HFFc6 (cell line): ENCODE data around the gene LYZL6. TPM values are rescaled to one million over a fixed set of nuclear protein-coding genes. Genes with fewer than 3 reads are reported as not detected.

ENCODE experiments used
- DNase-seq: peaks from one replicate; pipeline ENCODE4 v3.0.0-alpha.2; 2018
- H3K27ac Mint-ChIP-seq: 2 replicates; pipeline ENCODE4 v1.8.0; 2020; ENCODE audit warnings: mild to moderate bottlenecking, mixed read lengths
- H3K27me3 Mint-ChIP-seq: 2 replicates; pipeline ENCODE4 v1.8.0; 2021; ENCODE audit warnings: mild to moderate bottlenecking, moderate library complexity, mixed read lengths; ENCODE audit not compliant: insufficient read depth
- H3K36me3 Mint-ChIP-seq: 2 replicates; pipeline ENCODE4 v1.8.0; 2021; ENCODE audit warnings: low read depth, mixed read lengths
- H3K4me1 Mint-ChIP-seq: 2 replicates; pipeline ENCODE4 v1.8.0; 2020; ENCODE audit warnings: low read depth, mixed read lengths
- H3K4me3 Mint-ChIP-seq: 2 replicates; pipeline ENCODE4 v1.8.0; 2020; ENCODE audit warnings: mild to moderate bottlenecking, moderate library complexity, mixed read lengths
- H3K9me3 Mint-ChIP-seq: 2 replicates; pipeline ENCODE4 v1.8.0; 2020; ENCODE audit warnings: mild to moderate bottlenecking, mixed read lengths
- long read RNA-seq: library from polyadenylated mRNA; unstranded; transcript quantifications from one replicate; pipeline ENCODE4 v2.0.0, GENCODE V29; 2019
- total RNA-seq, 6 experiments: library from RNA; stranded (reverse); fragmentation: NEBNext Ultra II Directional; extraction: Animal tissue kit (Norgen Biotek cat#: 25700); gene quantifications; 2 replicates in 1 of 6; 3 replicates in 5 of 6; pipeline ENCODE4 v1.2.3, GENCODE V29; 2021
- TF ChIP-seq, protein P1 (sequence below): fragments of 200-600 bp; sonication (generic); IDR thresholded peaks from 2 replicates; pipeline ENCODE4 v1.5.0; 2021; ENCODE audit warnings: antibody characterized with exemption, mild to moderate bottlenecking

The LYZL6 gene
- not detected for total RNA-seq
- long read RNA-seq: 0 reads

DNA sequence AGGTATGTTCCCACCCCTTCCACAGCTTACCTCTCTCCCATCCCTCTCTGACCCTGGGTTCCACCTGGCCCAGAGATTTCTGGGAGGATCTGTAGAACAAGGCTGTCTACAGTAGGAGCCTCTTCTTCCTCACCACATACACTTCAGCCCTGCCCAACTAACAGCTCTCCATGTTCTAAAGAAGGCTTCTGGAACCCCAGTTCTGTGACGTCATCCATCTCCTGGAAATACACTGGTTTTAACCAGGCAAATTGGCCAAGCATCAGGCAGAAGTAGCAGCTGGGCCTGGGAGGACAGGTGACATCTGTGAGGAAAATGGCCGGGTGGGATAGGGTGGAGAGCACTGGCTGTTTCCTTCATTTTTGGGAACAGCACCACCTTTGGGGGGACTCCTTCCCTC is at the start of gene LYZL6:
TSS of gene LYZL6 (minus strand) at position 177 of the 400 bp plus-strand sequence. CDS start 4,357 bp downstream, outside the sequence.
- no peak within 1 kb of the TSS for H3K27ac Mint-ChIP-seq
- H3K27me3 Mint-ChIP-seq: peaks cover 12% of the 10 kb centered on the region
- TF ChIP-seq, protein P1, sequence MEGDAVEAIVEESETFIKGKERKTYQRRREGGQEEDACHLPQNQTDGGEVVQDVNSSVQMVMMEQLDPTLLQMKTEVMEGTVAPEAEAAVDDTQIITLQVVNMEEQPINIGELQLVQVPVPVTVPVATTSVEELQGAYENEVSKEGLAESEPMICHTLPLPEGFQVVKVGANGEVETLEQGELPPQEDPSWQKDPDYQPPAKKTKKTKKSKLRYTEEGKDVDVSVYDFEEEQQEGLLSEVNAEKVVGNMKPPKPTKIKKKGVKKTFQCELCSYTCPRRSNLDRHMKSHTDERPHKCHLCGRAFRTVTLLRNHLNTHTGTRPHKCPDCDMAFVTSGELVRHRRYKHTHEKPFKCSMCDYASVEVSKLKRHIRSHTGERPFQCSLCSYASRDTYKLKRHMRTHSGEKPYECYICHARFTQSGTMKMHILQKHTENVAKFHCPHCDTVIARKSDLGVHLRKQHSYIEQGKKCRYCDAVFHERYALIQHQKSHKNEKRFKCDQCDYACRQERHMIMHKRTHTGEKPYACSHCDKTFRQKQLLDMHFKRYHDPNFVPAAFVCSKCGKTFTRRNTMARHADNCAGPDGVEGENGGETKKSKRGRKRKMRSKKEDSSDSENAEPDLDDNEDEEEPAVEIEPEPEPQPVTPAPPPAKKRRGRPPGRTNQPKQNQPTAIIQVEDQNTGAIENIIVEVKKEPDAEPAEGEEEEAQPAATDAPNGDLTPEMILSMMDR: no peak
- no peaks in the 10 kb centered on the region for H3K9me3 Mint-ChIP-seq
- no peak for DNase-seq
- peaks cover 4% of the 10 kb centered on the region; the same call in 1 of the 2 replicates for H3K4me1 Mint-ChIP-seq
- H3K36me3 Mint-ChIP-seq: no peaks in the 10 kb centered on the region
- no peak within 1 kb of the TSS for H3K4me3 Mint-ChIP-seq

GRCh38 chr17:35991075-35991474 is 47.6 kb upstream of the LYZL6 start:
- TF ChIP-seq, protein P1: no peak
- Mint-ChIP-seq H3K36me3 (no peaks in the 10 kb centered on the region), H3K4me3 (no peak overlapping the region), H3K4me1 (no peaks in the 10 kb centered on the region), H3K9me3 (peaks cover 4% of the 10 kb centered on the region; the same call in 1 of the 2 replicates), H3K27ac (no peak overlapping the region), H3K27me3 (peaks cover 2% of the 10 kb centered on the region; the same call in 1 of the 2 replicates)
- no peak for DNase-seq

- H3K36me3 Mint-ChIP-seq: no peaks in the 10 kb centered on the region
- peaks cover 6% of the 10 kb centered on the region for H3K27me3 Mint-ChIP-seq
- H3K27ac Mint-ChIP-seq: no peak overlapping the region
- no peaks in the 10 kb centered on the region for H3K4me1 Mint-ChIP-seq
- H3K9me3 Mint-ChIP-seq: no peaks in the 10 kb centered on the region
- H3K4me3 Mint-ChIP-seq: no peak overlapping the region
- DNase-seq: no peak
- TF ChIP-seq, protein P1: no peak
Observed at GRCh38 chr17:35988164-35988563, 44.7 kb upstream of the LYZL6 start.

- H3K27ac Mint-ChIP-seq: no peak within 1 kb of the TSS
- TF ChIP-seq, protein P1: no peak
- H3K36me3 Mint-ChIP-seq: no peaks in the 10 kb centered on the region
- no peak within 1 kb of the TSS for H3K4me3 Mint-ChIP-seq
- H3K9me3 Mint-ChIP-seq: no peaks in the 10 kb centered on the region
- H3K4me1 Mint-ChIP-seq: no peaks in the 10 kb centered on the region
- DNase-seq: no peak
- peaks cover 6% of the 10 kb centered on the region for H3K27me3 Mint-ChIP-seq
Observed at GRCh38 chr17:35986643-35987042, 43.1 kb upstream of the LYZL6 start, which contains the start of gene CCL14. Gene CCL14, minus strand, starts transcription at chr17:35986729. Its CDS starts 80 bp downstream, at chr17:35986649.

DNA sequence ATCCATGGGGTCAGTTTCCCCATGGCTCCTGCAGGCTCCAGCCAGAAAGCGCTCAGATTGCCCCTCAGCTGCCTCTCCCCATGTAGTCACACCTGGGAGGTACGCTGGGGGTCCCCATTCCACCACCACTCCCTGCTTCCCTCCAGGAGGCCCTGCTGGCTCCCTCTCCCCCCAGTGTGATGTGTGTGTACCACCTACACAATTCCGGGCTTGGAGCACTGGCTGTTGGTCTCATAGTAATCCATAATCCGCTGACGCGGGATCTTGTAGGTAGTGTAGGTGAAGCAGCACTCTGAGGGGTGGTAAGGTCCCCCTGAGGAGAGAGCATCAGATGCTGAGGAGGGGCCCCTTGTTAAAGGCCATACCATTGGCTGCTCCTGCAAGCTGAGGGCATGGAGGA is 40.6 kb upstream of the LYZL6 start:
- TF ChIP-seq, protein P1: no peak
- no peak for DNase-seq
- no peak overlapping the region for H3K27ac Mint-ChIP-seq
- no peaks in the 10 kb centered on the region for H3K9me3 Mint-ChIP-seq
- no peaks in the 10 kb centered on the region for H3K36me3 Mint-ChIP-seq
- no peaks in the 10 kb centered on the region for H3K4me1 Mint-ChIP-seq
- H3K4me3 Mint-ChIP-seq: no peak overlapping the region
- peaks cover 11% of the 10 kb centered on the region for H3K27me3 Mint-ChIP-seq
